Heart left ventricle (tissue), 13 donors: ENCODE results near the gene DROSHA.

ENCODE experiments used
- CTCF ChIP-seq, 12 donors: fragments of 200-600 bp; sonication (generic) in 4 of 12; IDR thresholded peaks; one replicate each; pipeline versions ENCODE4 v1.5.0 to v1.8.0; 2018 to 2022; ENCODE audit warnings: antibody characterized with exemption in 12 of 12, mild to moderate bottlenecking in 5 of 12
- POLR2A ChIP-seq, 2 donors: fragments of 450-650 bp; IDR thresholded peaks; one replicate each; pipeline ENCODE4 v1.6.1; 2017; ENCODE audit warnings: antibody characterized with exemption in 2 of 2, mild to moderate bottlenecking in 2 of 2, moderate library complexity in 2 of 2
- donor health status: ischemic (EF 13 %, LVEDD 7.1; RV severe dilation, severe dysfunction).
- donor health status: DM: no; HTN: yes; CAD: no.
- donor health status: DM: no; HTN: no; CAD: no.
- donor health status: ischemic (EF 25% LVEDD 6.9; RV normal size, moderate dysfunction).
- donor health status: ischemic (EF 25% LVEDD 5.7; RV mildly dilated, moderate dysfunction).
- donor health status: ischemic (EF 35%, LVEDD 5.7; RV mildly dilated, moderate dysfunction).
- donor health status: nonischemic (EF 11% LVEDD 7.7; RV severe dilation, severe dysfunction).
- donor health status: DM: yes; HTN: yes; CAD: no.
- donor health status: PGD.
- donor health status: ischemic (EF 29% LVEDD 5.4; RV normal size, mild dysfunction).
- donor health status: nonischemic (EF 23%, LVEDD 6.1; RV moderate dilation, normal function).

- TF ChIP-seq CTCF (IDR thresholded peaks at IDR 0.05) (no peak), POLR2A (IDR thresholded peaks at IDR 0.05) (no peak)
Observed at GRCh38 chr5:31427013-31427723, 104.7 kb downstream of the DROSHA start.
